GM18951 (cell line): ENCODE results near the gene LRRC10.

Experiments used
- POLR2A ChIP-seq: IDR thresholded peaks from 4 replicates; pipeline ENCODE4 v1.6.1; 2011; ENCODE audit warnings: mild to moderate bottlenecking; ENCODE audit not compliant: insufficient read length, insufficient read depth; ENCODE audit errors: extremely low read depth
- in situ Hi-C: fragments of 300-500 bp; cut with MboI; formaldehyde crosslinking; loops from one replicate; pipeline ENCODE4 v1.12.0; 2022; ENCODE audit warnings: low sequenced_read_pairs, mixed read lengths, inconsistent platforms; ENCODE audit not compliant: unreplicated experiment

The LRRC10 gene

DNA sequence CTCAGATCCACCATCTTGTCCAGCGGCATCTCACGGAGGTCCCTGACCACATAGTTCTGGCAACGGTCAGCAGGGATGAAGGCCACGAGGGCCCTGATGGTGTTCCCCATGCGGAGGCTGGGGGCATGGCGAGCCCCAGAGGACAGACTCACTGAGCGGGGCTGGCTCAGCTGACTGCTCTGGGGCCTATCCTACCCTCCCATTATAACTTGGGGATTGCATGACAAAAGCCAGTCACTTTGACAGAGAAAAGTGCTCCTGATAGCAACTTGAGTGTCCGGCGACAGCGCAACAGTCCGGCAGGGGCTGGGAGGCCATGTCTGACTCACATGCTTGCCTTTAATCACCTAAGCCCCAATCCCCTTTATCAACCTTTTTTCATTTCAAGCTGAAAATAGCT is at the start of gene LRRC10:
Gene LRRC10, minus strand, starts transcription at position 179 of the 400 bp plus-strand sequence. Its CDS starts 69 bp downstream, at position 110.
- TF ChIP-seq POLR2A = no peak

GRCh38 chr12:69660164-69660863 is 49.6 kb upstream of the LRRC10 start:
- TF ChIP-seq POLR2A = no peak
- in situ Hi-C loops = no loop called here

More for the DNA sequence above, at the start of gene LRRC10:
- in situ Hi-C loops = no loop called here

DNA sequence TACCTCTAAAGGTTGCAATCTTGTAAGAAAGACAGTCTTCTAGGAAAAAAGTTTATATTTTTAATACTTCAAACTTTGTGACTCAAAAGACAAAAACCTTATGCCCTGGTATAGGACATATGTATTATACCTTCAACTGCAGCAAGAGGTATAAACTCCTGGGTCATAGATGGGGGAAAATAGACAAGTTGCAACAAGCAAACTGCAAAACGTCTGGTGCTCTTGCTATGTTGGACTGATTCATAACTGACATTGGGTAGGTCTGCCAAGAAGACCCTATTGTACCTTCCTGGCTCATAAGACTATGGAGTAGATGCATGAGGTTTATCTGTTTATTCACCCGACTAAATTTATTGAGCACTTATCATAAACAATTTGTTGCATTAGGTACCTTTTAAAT is 47.5 kb upstream of the LRRC10 start:
- in situ Hi-C loops = no loop called here
- TF ChIP-seq POLR2A = no peak

DNA sequence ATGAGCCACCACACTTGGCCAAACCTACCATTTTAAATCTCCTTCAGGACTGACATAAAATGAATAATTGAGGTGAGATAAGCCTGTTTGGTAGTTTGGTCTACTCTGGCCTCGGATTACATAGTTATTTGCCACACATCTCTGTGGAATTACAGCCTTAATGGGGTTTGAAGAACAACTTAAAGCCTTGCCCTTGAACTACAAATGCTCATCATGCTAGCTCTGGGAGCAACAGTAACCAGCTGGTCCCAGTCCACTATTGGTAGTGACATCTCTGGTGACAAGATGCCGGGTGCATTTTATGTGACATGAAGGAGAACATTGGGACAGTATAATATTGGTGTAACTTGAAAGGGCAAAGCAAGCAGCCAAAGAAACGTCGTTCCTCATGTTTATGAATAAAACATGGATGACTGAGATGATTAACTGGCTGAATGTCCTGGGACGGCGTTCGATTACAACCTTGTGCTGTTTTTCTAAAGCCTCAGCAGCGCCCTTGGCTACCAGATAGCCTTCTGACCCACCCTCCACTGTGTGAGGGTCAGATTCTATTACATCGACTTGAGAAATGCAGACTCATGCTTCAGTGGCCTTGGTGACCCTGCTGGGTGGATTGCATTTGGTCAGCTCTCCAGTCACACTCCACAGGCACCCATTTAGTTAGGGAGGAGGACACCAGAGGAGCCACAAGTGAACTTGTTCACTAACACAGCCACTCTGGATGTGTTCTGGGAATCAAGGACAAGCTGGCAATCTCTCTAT is 46.9 kb upstream of the LRRC10 start:
- TF ChIP-seq POLR2A = no peak
- in situ Hi-C loops = no loop called here

DNA sequence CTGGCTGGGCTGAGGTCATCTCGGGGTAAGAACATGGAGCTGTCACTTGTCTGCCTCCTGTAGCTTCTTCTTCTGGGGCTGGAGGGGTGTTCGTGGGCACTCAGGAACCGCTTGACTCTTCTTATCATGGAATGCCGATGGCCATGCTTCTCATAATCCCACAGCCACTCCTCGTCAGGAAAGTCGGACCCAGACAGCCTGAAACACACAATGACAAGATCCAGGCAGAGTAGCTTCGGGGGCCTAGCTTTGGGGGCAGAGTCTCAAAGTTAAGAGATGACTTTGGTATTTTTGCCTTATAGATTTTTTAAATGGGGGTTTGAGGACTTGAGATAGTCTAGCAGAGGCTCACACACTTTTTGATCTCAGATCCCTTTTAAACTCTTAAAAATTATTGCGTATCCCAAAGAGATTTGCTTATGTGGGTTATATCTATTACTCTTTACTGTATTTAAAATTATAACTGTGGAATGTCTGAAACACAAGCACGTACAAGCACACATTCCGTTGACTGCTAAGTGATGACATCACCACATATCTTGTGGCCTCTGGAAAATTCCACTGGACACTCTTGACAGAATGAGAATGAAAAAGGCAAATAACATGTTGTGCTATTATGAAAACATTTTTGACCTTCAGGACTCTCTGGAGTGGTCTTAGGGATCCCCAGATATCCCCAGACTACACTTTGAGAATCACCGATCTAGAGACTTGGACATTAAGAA is 45.1 kb upstream of the LRRC10 start:
- in situ Hi-C loops = no loop called here
- TF ChIP-seq POLR2A = no peak

GRCh38 chr12:69653703-69654102 is 43.0 kb upstream of the LRRC10 start:
- TF ChIP-seq POLR2A = no peak
- in situ Hi-C loops = no loop called here

DNA sequence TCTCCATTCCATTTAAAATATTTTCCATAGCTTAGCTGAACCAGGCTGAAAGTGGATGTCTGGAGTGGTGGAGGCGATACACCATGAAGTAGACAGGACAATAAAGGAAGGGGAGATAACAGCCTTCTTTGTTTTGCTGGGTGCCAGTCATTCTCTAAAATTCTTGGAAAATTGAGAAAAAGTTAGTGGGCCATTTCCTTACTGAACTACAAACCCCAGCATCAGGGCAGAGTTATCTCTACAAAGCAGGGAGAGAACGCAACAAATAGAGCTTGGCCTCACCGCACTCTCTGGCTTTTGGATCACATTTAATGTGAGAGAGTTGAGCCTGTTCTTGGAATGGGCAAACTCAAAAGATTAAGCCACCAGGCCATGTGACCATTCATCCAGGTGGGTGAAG is 41.2 kb upstream of the LRRC10 start:
- TF ChIP-seq POLR2A = no peak
- in situ Hi-C loops = no loop called here

- in situ Hi-C loops = no loop called here
- TF ChIP-seq POLR2A = no peak
Measured at GRCh38 chr12:69649529-69649928, 38.8 kb upstream of the LRRC10 start.

- in situ Hi-C loops = no loop called here
- no peak for TF ChIP-seq POLR2A
Measured at GRCh38 chr12:69648476-69648875, 37.8 kb upstream of the LRRC10 start.

- TF ChIP-seq POLR2A = no peak
- in situ Hi-C loops = no loop called here
Measured at GRCh38 chr12:69647178-69647577, 36.5 kb upstream of the LRRC10 start.

DNA sequence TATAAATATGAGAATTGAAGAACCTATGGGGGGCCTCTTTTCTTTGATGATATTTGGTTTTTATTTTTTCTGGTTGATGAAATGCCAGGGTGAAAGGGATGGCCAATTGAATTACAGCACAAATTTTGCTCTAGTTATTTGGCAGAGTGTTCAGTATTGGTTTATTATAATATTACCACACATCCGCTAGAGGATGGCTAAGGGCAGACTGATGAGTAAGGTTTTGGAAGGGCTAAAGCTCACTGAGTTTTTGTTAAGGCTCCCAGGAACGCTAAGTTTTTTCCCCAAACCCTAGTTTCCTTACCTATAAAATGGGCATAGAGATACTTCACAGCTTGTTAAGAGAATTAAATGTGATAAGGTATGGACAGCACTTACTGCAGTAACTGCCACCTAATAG is 34.3 kb upstream of the LRRC10 start:
- in situ Hi-C loops = no loop called here

DNA sequence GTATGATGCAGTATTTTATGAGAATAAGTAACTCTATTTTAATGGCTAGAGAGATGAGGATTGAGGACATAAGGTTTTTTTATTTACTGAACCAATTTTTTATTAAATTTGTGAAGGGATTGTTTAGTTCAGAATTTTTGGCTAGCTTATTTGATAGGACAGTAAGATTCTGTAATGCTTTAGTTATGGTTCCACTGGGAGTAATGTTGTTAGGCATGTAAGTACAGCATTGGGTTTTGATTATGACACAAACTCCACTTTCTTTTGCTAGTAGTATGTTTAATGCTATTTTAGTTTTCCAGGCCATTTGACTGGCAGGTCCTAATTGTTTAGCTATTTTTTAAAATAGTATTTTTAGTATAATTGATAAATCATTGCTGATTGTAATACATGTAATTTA is 33.8 kb upstream of the LRRC10 start:
- in situ Hi-C loops = no loop called here
- TF ChIP-seq POLR2A = no peak

More for the DNA sequence above, 34.3 kb upstream of the LRRC10 start:
- TF ChIP-seq POLR2A = no peak

DNA sequence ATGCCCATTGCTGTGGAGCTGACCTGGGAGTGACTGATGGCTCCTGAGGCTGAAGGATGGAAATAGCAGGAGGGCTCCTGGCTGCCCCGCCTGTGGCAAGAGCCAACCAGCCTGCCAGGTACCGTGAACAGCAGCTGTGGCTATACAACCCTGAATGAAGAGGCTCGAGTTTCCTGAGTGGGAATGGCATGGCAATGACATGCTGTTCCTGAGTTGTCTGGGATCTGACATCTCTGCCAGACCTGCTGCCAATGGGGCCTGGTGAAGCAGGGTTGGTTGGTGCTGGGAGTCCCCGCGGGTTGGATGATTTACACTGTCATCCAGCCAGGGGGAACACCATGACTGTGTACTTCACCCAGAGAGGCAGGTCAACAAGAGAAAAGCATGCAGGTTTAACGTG is 31.8 kb upstream of the LRRC10 start:
- no peak for TF ChIP-seq POLR2A
- in situ Hi-C loops = no loop called here
